GM21390 (cell line): ENCODE results near the gene GLT1D1.
"Not testable (repeated sequence)": the region's sequence is repeated elsewhere in the genome, so short reads cannot be mapped to it uniquely, and the experiment has no call there.

ENCODE experiments used
- ATAC-seq: cut with Tn5 transposase; IDR thresholded peaks from one replicate; pipeline ENCODE4 v1.9.1; 2021; ENCODE audit not compliant: unreplicated experiment

The GLT1D1 gene

GRCh38 chr12:128852885-128853599, at the start of gene GLT1D1:
Gene GLT1D1, plus strand, starts transcription at chr12:128853478. Its CDS starts 104 bp downstream, at chr12:128853582.
- ATAC-seq: no peak

GRCh38 chr12:128803788-128804187, 49.5 kb upstream of the GLT1D1 start:
- no peak for ATAC-seq

- no peak for ATAC-seq
These were observed 48.5 kb upstream of the GLT1D1 start for GRCh38 chr12:128804762-128805161.

GRCh38 chr12:128805406-128805805, 47.9 kb upstream of the GLT1D1 start:
- not testable (repeated sequence) for ATAC-seq

GRCh38 chr12:128806573-128806972, 46.7 kb upstream of the GLT1D1 start:
- no peak for ATAC-seq

GRCh38 chr12:128807161-128807724, 46.0 kb upstream of the GLT1D1 start:
- no peak for ATAC-seq

GRCh38 chr12:128808651-128809050, 44.6 kb upstream of the GLT1D1 start:
- ATAC-seq: no peak

- peak; percentile 88 for ATAC-seq
These were observed 42.8 kb upstream of the GLT1D1 start for GRCh38 chr12:128810182-128811127.

- ATAC-seq: no peak
These were observed 41.5 kb upstream of the GLT1D1 start for GRCh38 chr12:128811806-128812205.

- no peak for ATAC-seq
These were observed 39.9 kb upstream of the GLT1D1 start for GRCh38 chr12:128813392-128813791.

- ATAC-seq: no peak
These were observed 39.4 kb upstream of the GLT1D1 start for GRCh38 chr12:128813883-128814282.

GRCh38 chr12:128814411-128815261, 38.6 kb upstream of the GLT1D1 start:
- no peak for ATAC-seq

- no peak for ATAC-seq
These were observed 37.3 kb upstream of the GLT1D1 start for GRCh38 chr12:128815779-128816642.

- no peak for ATAC-seq
These were observed 36.7 kb upstream of the GLT1D1 start for GRCh38 chr12:128816643-128816920.

- ATAC-seq: peak; percentile 39
These were observed 35.9 kb upstream of the GLT1D1 start for GRCh38 chr12:128817111-128818015.

GRCh38 chr12:128818065-128819022, 34.9 kb upstream of the GLT1D1 start:
- ATAC-seq: peak; percentile 33

- no peak for ATAC-seq
These were observed 33.8 kb upstream of the GLT1D1 start for GRCh38 chr12:128819293-128820144.
